ENCODE data around the gene CACNA1G. TPM values are rescaled to one million over a fixed set of nuclear protein-coding genes. Genes with fewer than 3 reads are reported as not detected.

The CACNA1G gene
- total RNA-seq, 4 donors from 2014 or later = 0.15 to 0.94 (median 0.16) TPM; not detected in 1

- WGBS, 2 donors (ENCODE audit: low coverage in 1 of 2) = no CpG with 5 or more reads among the region's 22 CpGs
- peaks cover 96% of the 10 kb centered on the region for H3K27me3 ChIP-seq
These were observed 2.0 kb downstream of the CACNA1G start for GRCh38 chr17:50562242-50563091.

DNA sequence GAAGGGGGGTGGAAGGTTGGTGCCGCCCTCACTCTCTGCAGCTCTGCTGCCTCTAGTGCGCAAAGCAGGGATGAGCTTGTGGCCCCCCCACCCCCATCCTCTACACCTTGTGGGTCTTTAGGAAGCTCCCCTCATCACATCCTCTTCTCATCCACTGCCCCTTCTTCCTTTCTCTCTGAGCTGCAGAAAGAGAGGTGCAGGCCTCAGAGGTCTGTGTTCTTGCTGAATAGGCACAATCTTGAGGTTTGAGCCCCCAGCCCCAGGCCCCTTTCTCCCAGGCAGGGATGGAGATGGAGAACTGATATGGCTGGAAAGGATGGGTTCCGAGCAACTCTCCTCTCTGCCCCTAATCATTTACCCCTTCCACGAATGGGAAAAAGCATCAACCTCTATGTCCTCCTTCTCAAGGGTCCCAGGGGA lies 2.6 kb downstream of the CACNA1G start:
- ATAC-seq = no peak
- no peaks in the 10 kb centered on the region for H3K36me3 ChIP-seq
- peaks cover 5 to 64% (median 44%) of the 10 kb centered on the region in 3 donors for H3K4me1 ChIP-seq
- WGBS, 2 donors (ENCODE audit: low coverage in 1 of 2) = 71% methylated on average over 2 of the region's 4 CpGs; no CpG with 5 or more reads in 1 of the 2 donors
- H3K9me3 ChIP-seq = no peaks in the 10 kb centered on the region
- H3K4me3 ChIP-seq = no peak overlapping the region
- H3K27ac ChIP-seq = no peak overlapping the region
- TF ChIP-seq POLR2AphosphoS5 (IDR thresholded peaks at IDR 0.05) (no peak), POLR2A (IDR thresholded peaks at IDR 0.05) (no peak)
- peaks cover 98% of the 10 kb centered on the region for H3K27me3 ChIP-seq

More at GRCh38 chr17:50562242-50563091, 2.0 kb downstream of the CACNA1G start:
- Histone ChIP-seq H3K9me3 (no peaks in the 10 kb centered on the region), H3K4me1 (peaks cover 5 to 65% (median 44%) of the 10 kb centered on the region in 3 donors), H3K27ac (no peak overlapping the region), H3K36me3 (no peaks in the 10 kb centered on the region), H3K4me3 (no peak overlapping the region)
- TF ChIP-seq POLR2AphosphoS5 (IDR thresholded peaks at IDR 0.05) (no peak), CTCF (IDR thresholded peaks at IDR 0.05) (no peak), POLR2A (IDR thresholded peaks at IDR 0.05) (no peak), EP300 (IDR thresholded peaks at IDR 0.05) (no peak)
- ATAC-seq = no peak

GRCh38 chr17:50564916-50565315 lies 4.4 kb downstream of the CACNA1G start:
- Histone ChIP-seq H3K27me3 (peaks cover 84% of the 10 kb centered on the region), H3K9me3 (no peaks in the 10 kb centered on the region), H3K27ac (peak overlapping the region in 3 of 4 donors; percentile 38 to 46 (median 43)), H3K36me3 (no peaks in the 10 kb centered on the region), H3K4me1 (peaks cover 5 to 46% (median 31%) of the 10 kb centered on the region in 3 donors), H3K4me3 (peak overlapping the region in 1 of 2 donors; percentile 5)
- TF ChIP-seq EP300 (IDR thresholded peaks at IDR 0.05) (no peak), POLR2A (IDR thresholded peaks at IDR 0.05) (no peak), POLR2AphosphoS5 (IDR thresholded peaks at IDR 0.05) (no peak), CTCF (IDR thresholded peaks at IDR 0.05) (no peak)
- peak; percentile 74 for ATAC-seq
- 27% methylated on average over 6 of the region's 19 CpGs; no CpG with 5 or more reads in 1 of the 2 donors for WGBS, 2 donors (ENCODE audit: low coverage in 1 of 2)

GRCh38 chr17:50565402-50566350 lies 5.2 kb downstream of the CACNA1G start:
- ATAC-seq = no peak
- H3K9me3 ChIP-seq = no peaks in the 10 kb centered on the region
- H3K36me3 ChIP-seq = no peaks in the 10 kb centered on the region
- H3K27ac ChIP-seq = peak overlapping the region in 1 of 4 donors; percentile 7
- WGBS, 2 donors (ENCODE audit: low coverage in 1 of 2) = 0 to 26% methylated on average over 1 to 6 of the region's 10 CpGs
- TF ChIP-seq POLR2A (IDR thresholded peaks at IDR 0.05) = no peak
- no peak for TF ChIP-seq CTCF (IDR thresholded peaks at IDR 0.05)
- H3K4me1 ChIP-seq = peaks cover 5 to 38% (median 25%) of the 10 kb centered on the region in 3 donors
- H3K4me3 ChIP-seq = no peak overlapping the region
- peaks cover 76% of the 10 kb centered on the region for H3K27me3 ChIP-seq

GRCh38 chr17:50566886-50567285 lies 6.4 kb downstream of the CACNA1G start:
- Histone ChIP-seq H3K36me3 (no peaks in the 10 kb centered on the region), H3K4me1 (peaks cover 0 to 26% (median 16%) of the 10 kb centered on the region in 3 donors), H3K9me3 (no peaks in the 10 kb centered on the region), H3K27me3 (peaks cover 64% of the 10 kb centered on the region), H3K4me3 (no peak overlapping the region), H3K27ac (no peak overlapping the region)
- TF ChIP-seq CTCF (IDR thresholded peaks at IDR 0.05) (no peak), POLR2AphosphoS5 (IDR thresholded peaks at IDR 0.05) (no peak), EP300 (IDR thresholded peaks at IDR 0.05) (no peak), POLR2A (IDR thresholded peaks at IDR 0.05) (no peak)
- WGBS, 2 donors (ENCODE audit: low coverage in 1 of 2) = 0 to 33% methylated on average over 1 to 2 of the region's 2 CpGs
- no peak for ATAC-seq

All from gastroesophageal sphincter (tissue), 4 donors.